ENCODE measurements around the gene CARMIL1. TPM values are rescaled to one million over a fixed set of nuclear protein-coding genes. Genes with fewer than 3 reads are reported as not detected.
A peak's percentile ranks its signal among the peaks of the same experiment; 100 is the strongest.

Gene CARMIL1
- total RNA-seq, 2 donors from 2014 or later: 28.7 to 31.6 TPM

DNA sequence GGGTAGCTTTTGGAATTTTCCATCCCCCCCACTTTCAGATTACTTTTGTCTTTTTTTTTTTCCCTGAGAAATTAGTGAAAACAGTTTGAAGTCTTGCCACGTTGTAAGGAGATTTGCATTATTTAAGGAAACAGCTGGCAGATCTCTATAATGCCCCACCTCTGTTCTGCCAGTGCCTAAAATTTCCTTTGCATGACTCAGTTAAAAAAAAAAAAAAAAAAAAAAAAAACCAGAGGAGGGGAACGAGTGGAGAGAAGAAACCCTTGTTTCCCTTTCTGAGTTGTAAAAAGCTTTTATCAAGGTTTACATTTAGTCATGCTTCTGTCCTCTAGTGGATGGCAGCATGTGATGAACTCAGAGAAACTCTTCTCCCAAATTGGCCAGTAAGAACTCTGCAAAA lies 33.5 kb downstream of the CARMIL1 start:
- no peak for DNase-seq
- no peaks in the 10 kb centered on the region for H3K9me3 ChIP-seq (ENCODE audit: control insufficient read depth, low read length)
- peaks cover 65% of the 10 kb centered on the region for H3K4me1 Mint-ChIP-seq
- no peak overlapping the region for H3K4me3 ChIP-seq (ENCODE audit: low read length)
- peaks cover 20% of the 10 kb centered on the region for H3K4me1 ChIP-seq (ENCODE audit: control insufficient read depth, insufficient read depth, low read length)
- H3K9me3 Mint-ChIP-seq: no peaks in the 10 kb centered on the region
- H3K27me3 Mint-ChIP-seq (ENCODE audit: insufficient read depth): no peaks in the 10 kb centered on the region
- H3K36me3 Mint-ChIP-seq (ENCODE audit: low read depth): no peaks in the 10 kb centered on the region
- no peaks in the 10 kb centered on the region for H3K27me3 ChIP-seq (ENCODE audit: control insufficient read depth, insufficient read depth, low read length, poor library complexity, severe bottlenecking)
- peak; percentile 19 for TF ChIP-seq CTCF (conservative IDR thresholded peaks at IDR 0.05)
- H3K27ac Mint-ChIP-seq: no peak overlapping the region
- WGBS, 2 experiments (ENCODE audit: insufficient coverage in 1 of 2, insufficient read length in 1 of 2): 0% methylated on average over 2 of the region's 2 CpGs; no CpG with 5 or more reads in 1 of the 2 experiments
- H3K9ac ChIP-seq (ENCODE audit: extremely low read depth, low read length, poor library complexity, severe bottlenecking): no peak overlapping the region
- no peak overlapping the region for H3K27ac ChIP-seq (ENCODE audit: low read depth, low read length)
- no peaks in the 10 kb centered on the region for H3K36me3 ChIP-seq (ENCODE audit: control insufficient read depth, insufficient read depth, low read length)
- H3K4me3 Mint-ChIP-seq: no peak overlapping the region

- Histone ChIP-seq H3K27ac (ENCODE audit: low read depth, low read length) (no peak overlapping the region), H3K4me3 (ENCODE audit: low read length) (no peak overlapping the region), H3K4me1 (ENCODE audit: control insufficient read depth, insufficient read depth, low read length) (peaks cover 24% of the 10 kb centered on the region), H3K36me3 (ENCODE audit: control insufficient read depth, insufficient read depth, low read length) (no peaks in the 10 kb centered on the region), H3K9ac (ENCODE audit: extremely low read depth, low read length, poor library complexity, severe bottlenecking) (no peak overlapping the region), H3K9me3 (ENCODE audit: control insufficient read depth, low read length) (no peaks in the 10 kb centered on the region), H3K27me3 (ENCODE audit: control insufficient read depth, insufficient read depth, low read length, poor library complexity, severe bottlenecking) (no peaks in the 10 kb centered on the region)
- H3K36me3 Mint-ChIP-seq (ENCODE audit: low read depth): no peaks in the 10 kb centered on the region
- peaks cover 80% of the 10 kb centered on the region for H3K4me1 Mint-ChIP-seq
- no peak overlapping the region for H3K27ac Mint-ChIP-seq
- TF ChIP-seq CTCF (conservative IDR thresholded peaks at IDR 0.05): no peak
- WGBS, 2 experiments (ENCODE audit: insufficient coverage in 1 of 2, insufficient read length in 1 of 2): 80 to 82% methylated on average over 1 to 2 of the region's 2 CpGs
- DNase-seq: no peak
- no peak overlapping the region for H3K4me3 Mint-ChIP-seq
- no peaks in the 10 kb centered on the region for H3K9me3 Mint-ChIP-seq
- H3K27me3 Mint-ChIP-seq (ENCODE audit: insufficient read depth): no peaks in the 10 kb centered on the region
Measured at GRCh38 chr6:25314509-25315175, 35.5 kb downstream of the CARMIL1 start.

- no peaks in the 10 kb centered on the region for H3K36me3 ChIP-seq (ENCODE audit: control insufficient read depth, insufficient read depth, low read length)
- H3K9ac ChIP-seq (ENCODE audit: extremely low read depth, low read length, poor library complexity, severe bottlenecking): no peak overlapping the region
- peak; percentile 85 for DNase-seq
- no peaks in the 10 kb centered on the region for H3K9me3 Mint-ChIP-seq
- 33 to 50% methylated on average over 10 of the region's 10 CpGs for WGBS, 2 experiments (ENCODE audit: insufficient coverage in 1 of 2, insufficient read length in 1 of 2)
- H3K27me3 ChIP-seq (ENCODE audit: control insufficient read depth, insufficient read depth, low read length, poor library complexity, severe bottlenecking): no peaks in the 10 kb centered on the region
- H3K4me3 ChIP-seq (ENCODE audit: low read length): no peak overlapping the region
- no peaks in the 10 kb centered on the region for H3K36me3 Mint-ChIP-seq (ENCODE audit: low read depth)
- peak overlapping the region; percentile 76 for H3K27ac Mint-ChIP-seq
- no peak overlapping the region for H3K27ac ChIP-seq (ENCODE audit: low read depth, low read length)
- peaks cover 81% of the 10 kb centered on the region for H3K4me1 Mint-ChIP-seq
- H3K27me3 Mint-ChIP-seq (ENCODE audit: insufficient read depth): no peaks in the 10 kb centered on the region
- H3K4me3 Mint-ChIP-seq: peak overlapping the region; percentile 27
- H3K4me1 ChIP-seq (ENCODE audit: control insufficient read depth, insufficient read depth, low read length): peaks cover 27% of the 10 kb centered on the region
- H3K9me3 ChIP-seq (ENCODE audit: control insufficient read depth, low read length): no peaks in the 10 kb centered on the region
- no peak for TF ChIP-seq CTCF (conservative IDR thresholded peaks at IDR 0.05)
Measured at GRCh38 chr6:25315194-25316177, 36.3 kb downstream of the CARMIL1 start.

Measured in endodermal cell (in vitro differentiated cells).